RWPE1 (cell line): ENCODE measurements around the gene NT5DC1.
A peak's percentile ranks its signal among the peaks of the same experiment; 100 is the strongest.

Source experiments
- CTCF ChIA-PET: fragments of 350-600 bp; sonication (Branson Sonifier 250); formaldehyde crosslinking; extraction: SDS; loops from one replicate; lab custom pipeline; 2021; lab: Yijun Ruan, JAX
- POLR2A ChIA-PET: fragments of 400-600 bp; formaldehyde crosslinking; extraction: SDS; loops from one replicate; lab custom pipeline; 2020; ENCODE audit warnings: antibody characterized with exemption; ENCODE audit not compliant: low non-redundant PET; lab: Yijun Ruan, JAX
- DNase-seq: peaks from one replicate; pipeline ENCODE4 v3.0.0; 2012; ENCODE audit warnings: low spot score
- H3K27ac ChIP-seq: fragments of 450-650 bp; 2 replicates; pipeline ENCODE4 v1.5.1; 2017
- TF ChIP-seq, protein P1 (sequence below): fragments of 450-650 bp; conservative IDR thresholded peaks from 2 replicates; pipeline ENCODE4 v1.5.1; 2017; ENCODE audit warnings: low read depth, mild to moderate bottlenecking

The NT5DC1 gene

DNA sequence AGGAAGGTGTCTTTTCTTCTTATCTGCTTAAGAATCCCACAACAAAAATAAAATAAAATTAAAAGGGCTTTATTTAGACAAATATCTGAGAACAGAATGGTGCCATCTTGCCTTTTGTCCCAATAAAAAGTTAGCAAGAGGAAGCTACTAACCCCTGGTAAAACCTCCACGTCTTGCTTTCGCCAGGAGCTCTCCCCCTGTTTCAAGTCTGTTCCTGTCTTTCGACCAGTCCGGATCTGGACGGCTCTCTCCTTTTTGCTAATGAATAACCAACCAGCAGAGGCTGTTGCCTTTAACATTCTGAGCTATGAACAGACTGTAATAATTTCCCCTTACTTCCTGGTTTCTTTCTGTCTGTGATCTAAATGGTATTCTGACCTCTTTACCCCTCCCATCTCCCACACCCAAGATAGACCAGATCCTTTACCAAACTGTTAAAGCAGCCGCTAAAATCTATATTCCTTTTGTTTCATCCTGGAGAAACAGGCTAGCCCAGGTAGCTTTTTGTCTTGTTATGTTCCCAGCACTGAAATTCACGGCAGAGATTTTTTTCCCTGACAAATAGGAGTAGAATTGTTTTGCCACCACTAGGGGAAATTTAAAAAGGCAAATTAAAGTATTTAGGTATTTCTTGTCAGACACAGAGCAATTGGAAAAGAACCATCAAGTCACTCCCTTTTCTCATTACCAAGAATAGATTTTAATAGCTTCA lies 39.9 kb upstream of the NT5DC1 start, which contains the start of gene FRK:
Gene FRK, minus strand, starts transcription at position 320 of the 712 bp plus-strand sequence. CDS start 580 bp downstream, outside the sequence.
- TF ChIP-seq, protein P1, sequence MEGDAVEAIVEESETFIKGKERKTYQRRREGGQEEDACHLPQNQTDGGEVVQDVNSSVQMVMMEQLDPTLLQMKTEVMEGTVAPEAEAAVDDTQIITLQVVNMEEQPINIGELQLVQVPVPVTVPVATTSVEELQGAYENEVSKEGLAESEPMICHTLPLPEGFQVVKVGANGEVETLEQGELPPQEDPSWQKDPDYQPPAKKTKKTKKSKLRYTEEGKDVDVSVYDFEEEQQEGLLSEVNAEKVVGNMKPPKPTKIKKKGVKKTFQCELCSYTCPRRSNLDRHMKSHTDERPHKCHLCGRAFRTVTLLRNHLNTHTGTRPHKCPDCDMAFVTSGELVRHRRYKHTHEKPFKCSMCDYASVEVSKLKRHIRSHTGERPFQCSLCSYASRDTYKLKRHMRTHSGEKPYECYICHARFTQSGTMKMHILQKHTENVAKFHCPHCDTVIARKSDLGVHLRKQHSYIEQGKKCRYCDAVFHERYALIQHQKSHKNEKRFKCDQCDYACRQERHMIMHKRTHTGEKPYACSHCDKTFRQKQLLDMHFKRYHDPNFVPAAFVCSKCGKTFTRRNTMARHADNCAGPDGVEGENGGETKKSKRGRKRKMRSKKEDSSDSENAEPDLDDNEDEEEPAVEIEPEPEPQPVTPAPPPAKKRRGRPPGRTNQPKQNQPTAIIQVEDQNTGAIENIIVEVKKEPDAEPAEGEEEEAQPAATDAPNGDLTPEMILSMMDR: no peak; the same call in 1 of the 2 replicates
- peak; percentile 46 for DNase-seq
- H3K27ac ChIP-seq: peak within 1 kb of the TSS; percentile 32; the same call in 1 of the 2 replicates
- CTCF ChIA-PET: interaction anchor here (0.6 to 1.7 kb wide), 10 partner anchors 7 to 76 kb away, joined by 3 to 11 read pairs (median 4); no protein-coding TSS in a partner anchor
- POLR2A ChIA-PET: interaction anchor here (1.1 kb wide), 1 partner anchor 40 kb away, joined by 6 read pairs; the partner anchor contains the start of gene NT5DC1

DNA sequence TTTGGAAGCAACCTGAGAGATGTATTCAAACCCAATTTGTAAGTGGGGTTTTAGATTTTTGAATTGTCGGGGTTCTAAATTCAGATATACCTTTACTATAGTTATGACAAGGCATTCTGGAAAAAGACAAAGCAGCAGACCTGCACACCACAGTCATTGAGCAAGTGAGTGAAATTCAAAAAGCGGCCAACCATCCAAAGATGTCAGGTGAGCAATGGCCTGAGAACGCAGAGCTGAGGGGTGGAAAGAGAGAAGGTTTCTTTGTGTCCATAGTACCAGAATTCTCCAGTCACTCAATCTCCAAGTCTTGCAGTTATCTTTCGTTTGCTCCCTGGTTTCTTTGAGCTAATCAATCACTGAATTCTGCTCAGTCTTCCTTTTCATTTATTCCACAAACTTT lies 38.2 kb upstream of the NT5DC1 start:
- TF ChIP-seq, protein P1: no peak
- no peak overlapping the region for H3K27ac ChIP-seq
- CTCF ChIA-PET: interaction anchor here (1.1 kb wide), 1 partner anchor 13 kb away, joined by 3 read pairs; no protein-coding TSS in a partner anchor
- no peak for DNase-seq
- POLR2A ChIA-PET: no interaction called here

DNA sequence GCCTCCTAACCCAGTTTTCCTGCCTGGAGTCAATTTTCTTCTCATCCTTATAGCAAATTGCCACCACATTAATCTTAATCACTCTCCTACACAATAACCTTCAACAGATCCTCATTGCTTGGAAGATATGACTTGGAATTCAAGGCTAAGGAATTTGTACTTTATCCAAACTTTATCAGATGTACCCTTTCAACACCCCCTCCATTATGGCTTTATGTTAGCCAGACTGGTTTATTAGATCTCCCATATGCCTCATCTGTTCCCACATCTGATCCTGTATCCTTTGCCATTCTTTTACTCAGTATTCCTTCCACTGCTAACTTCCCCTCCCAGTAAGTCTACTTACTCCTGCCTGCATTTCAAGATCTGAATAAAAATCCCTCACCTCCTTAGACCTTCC lies 36.0 kb upstream of the NT5DC1 start:
- TF ChIP-seq, protein P1: no peak
- ChIA-PET CTCF (interaction anchor here (0.6 kb wide), 1 partner anchor 606 kb away, joined by 3 read pairs; no protein-coding TSS in a partner anchor), POLR2A (no interaction called here)
- no peak for DNase-seq
- H3K27ac ChIP-seq: no peak overlapping the region

DNA sequence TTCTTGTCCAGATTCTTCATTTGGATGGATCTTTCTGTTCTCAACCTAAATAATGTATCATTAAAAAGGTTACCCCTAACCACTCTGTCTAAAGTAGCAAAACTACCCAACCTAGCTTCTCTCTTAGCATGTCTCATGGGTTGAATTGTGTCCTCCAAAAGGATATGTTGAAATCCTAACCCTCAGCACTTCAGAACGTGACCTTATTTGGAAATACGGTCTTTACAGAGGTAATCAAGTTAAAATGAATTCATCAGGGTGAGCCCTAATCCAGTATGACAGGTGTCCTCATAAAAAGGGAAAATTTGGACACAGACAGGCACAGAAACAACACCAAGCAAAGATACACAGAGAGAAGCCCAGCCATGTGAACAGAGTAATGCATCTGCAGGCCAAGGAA lies 33.9 kb upstream of the NT5DC1 start:
- no peak for DNase-seq

DNA sequence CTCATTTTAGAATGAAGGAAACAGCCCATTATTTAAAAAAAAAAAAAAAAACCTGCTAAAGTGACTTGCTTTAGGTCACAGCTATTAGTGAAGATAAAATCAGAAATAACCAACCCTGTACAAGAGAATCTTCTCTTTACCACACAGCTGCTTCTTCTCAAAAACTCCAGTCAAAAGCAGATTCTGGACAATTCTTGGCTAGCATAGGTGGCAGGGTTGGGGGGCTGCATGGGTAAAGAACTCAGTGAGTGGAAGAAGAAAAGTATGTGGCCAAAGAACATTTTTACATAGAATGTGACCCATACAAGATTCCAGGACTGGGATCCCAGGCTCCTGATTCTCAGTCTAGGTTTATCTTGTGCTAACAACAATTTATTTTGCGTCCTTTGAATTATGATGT lies 30.6 kb upstream of the NT5DC1 start:
- CTCF ChIA-PET: interaction anchor here (0.6 to 1.0 kb wide), 2 partner anchors 9 to 19 kb away, joined by 3 to 4 read pairs; partner anchors contain the start of gene FRK
- POLR2A ChIA-PET: no interaction called here
- no peak overlapping the region for H3K27ac ChIP-seq
- TF ChIP-seq, protein P1: no peak
- no peak for DNase-seq

More for the DNA sequence above, 33.9 kb upstream of the NT5DC1 start:
- TF ChIP-seq, protein P1: no peak
- ChIA-PET CTCF (interaction anchor here (1.0 kb wide), 1 partner anchor 22 kb away, joined by 4 read pairs; no protein-coding TSS in a partner anchor), POLR2A (no interaction called here)
- no peak overlapping the region for H3K27ac ChIP-seq

DNA sequence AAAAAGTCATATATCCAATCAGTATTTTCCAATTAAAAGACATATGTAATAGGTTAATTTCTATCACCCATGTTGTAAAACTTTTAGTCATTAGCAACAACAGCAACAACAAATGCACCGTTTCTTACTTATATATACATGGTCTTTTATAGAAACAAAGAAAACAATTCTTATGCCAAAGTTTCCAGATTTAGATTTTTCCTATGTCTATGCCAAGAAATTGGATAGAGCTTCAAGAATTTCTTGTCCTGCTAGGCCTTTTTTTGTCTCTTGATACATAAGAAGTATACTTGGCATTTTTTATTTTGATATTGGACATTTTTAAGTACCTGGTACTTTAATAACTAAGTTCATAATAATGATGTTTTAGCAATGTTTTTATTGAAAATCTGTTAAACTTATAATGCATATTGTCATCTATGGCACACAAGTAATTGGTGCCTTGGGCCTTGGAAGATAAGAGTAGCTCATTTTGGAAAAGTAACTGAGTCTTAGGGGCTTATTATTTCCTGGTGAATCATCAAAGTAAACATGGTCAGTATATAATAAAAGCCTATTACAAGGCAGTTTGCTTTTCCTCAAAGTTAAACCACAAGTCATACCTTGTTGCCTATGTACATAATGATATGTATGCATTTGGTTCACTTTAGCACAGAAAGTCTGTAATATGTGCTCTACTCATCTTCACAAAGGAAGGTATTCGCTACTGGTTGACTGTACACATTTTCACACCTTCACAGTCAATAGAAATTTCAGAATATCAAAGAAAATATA lies 29.9 kb upstream of the NT5DC1 start:
- ChIA-PET CTCF (interaction anchor here (0.6 to 0.8 kb wide), 2 partner anchors 20 to 21 kb away, joined by 3 to 4 read pairs; no protein-coding TSS in a partner anchor), POLR2A (no interaction called here)
- DNase-seq: peak; percentile 7
- TF ChIP-seq, protein P1: no peak
- no peak overlapping the region for H3K27ac ChIP-seq
